Measurements from ENCODE around the gene SCAPER.
"Not testable (repeated sequence)": the region's sequence is repeated elsewhere in the genome, so short reads cannot be mapped to it uniquely, and the experiment has no call there.

Gene SCAPER

DNA sequence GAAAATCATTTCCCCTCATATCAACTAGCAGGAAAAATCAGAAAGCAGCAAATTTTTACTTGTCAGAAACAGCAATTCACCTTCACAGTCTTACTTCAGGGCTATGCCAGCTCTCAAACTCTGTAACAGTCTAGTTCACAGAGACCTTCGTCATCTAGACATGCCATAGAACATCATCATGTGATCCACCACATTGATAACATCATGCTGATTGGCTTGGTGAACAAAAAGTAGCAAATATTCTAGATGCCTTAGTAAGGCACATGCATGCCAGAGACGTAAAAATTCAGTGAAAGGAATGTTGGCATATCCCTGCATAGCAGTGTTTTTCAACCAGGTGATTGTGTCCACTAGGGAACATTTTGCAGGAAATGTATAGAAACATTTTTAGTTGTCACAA, 8.6 kb upstream of the SCAPER start:
- FAIRE-seq = no peak
- DNase-seq (ENCODE audit: low spot score) = no peak

DNA sequence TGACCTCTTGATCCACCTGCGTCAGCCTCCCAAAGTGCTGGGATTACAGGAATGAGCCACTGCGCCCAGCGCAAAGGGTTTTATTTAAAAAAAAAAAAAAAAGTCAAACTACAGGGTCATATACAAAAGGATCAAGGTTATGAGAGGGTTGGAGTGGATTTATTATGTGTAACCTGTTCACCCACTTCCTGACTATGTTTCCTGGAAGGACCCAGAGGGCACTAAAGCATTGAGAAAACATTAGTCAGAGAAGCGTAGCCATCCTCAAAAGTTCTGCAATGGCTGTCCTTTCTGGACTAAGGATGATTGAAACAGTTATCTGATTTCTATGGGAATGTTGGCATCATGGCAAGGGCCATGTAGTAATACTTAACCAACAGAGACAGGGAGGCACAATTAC, 7.3 kb upstream of the SCAPER start:
- no peak for FAIRE-seq
- DNase-seq (ENCODE audit: low spot score) = no peak

DNA sequence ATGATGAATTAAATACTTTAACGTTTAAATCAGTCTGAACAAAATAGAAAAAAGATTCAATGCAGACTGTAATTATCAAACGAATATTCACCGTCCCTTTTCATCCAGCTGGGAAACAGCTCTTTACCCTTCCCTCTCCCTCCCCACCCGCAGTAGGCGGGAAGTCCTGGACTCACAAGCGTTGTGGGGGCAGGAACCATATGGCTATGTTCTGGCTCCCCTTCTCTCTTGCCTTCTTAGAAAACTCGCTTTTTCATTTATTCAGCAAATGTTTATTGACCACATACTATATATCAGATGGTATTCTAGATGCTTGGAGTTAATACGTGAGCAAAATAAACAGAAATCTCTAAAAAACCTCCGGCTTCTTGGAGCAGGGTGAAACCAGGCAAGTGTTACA, 715 bp upstream of the SCAPER start:
- no peak for FAIRE-seq
- DNase-seq (ENCODE audit: low spot score) = no peak

DNA sequence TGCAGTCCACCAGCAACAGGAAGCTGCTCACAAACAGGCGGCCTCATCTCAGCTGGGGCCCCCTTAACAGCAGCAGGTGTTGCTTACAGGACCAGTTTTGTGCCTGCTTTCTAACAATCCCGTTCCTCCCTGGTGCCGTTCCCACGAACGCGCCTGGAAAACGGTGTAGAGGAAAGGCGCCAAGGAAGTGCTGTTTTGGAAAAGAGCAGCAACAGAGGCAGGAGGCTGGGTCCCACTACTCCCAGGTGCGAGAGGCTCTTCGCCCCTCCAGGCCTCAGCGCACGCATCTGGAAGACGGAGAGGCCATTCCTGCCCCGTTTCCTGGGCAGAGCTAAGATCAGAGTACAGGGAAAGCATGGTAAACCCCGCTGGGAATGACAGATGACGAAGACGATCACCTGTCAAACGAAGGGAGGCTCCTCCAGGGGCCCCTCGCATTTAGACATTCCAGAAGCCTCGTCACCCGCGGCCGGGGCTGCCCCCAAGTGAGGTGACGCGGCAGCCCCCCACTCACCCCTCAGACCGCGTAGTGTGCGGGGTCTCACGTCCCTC, 603 bp downstream of the SCAPER start:
- FAIRE-seq (no peak), DNase-seq (ENCODE audit: low spot score) (no peak)

DNA sequence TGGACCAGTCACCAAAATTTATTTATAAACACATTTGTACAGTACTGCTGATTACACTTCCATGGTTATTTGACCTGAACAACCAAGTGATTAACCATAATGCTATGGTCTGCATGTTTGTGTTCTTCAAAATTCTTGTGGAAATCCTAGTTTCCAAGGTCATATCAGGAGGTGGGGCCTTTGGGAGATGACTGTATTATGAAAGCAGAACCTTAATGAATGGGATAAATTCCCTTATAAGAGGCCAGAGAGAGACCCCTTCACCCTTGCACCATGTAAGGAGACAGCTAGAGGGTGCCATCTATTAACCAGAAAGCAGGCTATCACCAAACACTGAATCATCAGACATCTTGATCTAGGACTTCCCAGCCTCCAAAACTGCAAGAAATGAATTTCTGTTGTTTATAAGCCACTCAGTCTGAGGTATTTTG, 1.9 kb downstream of the SCAPER start:
- FAIRE-seq (no peak), DNase-seq (ENCODE audit: low spot score) (no peak)

DNA sequence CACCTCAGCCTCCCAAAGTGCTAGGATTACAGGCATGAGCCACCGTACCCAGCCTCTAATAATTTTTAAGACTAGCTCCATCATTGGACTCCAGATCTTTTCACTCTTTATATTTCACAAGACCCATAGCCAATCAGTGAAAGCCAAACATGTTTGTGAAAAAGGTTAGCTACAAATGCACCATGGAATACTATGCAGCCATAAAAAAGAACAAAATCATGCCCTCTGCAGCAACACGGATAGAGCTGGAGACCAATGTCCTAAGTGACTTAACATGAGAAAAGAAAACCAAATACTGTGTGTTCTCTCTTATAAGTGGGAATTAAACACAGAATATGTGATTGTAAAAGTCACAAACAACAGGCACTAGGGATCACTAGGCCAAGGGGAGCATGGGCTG, 3.2 kb downstream of the SCAPER start:
- FAIRE-seq = no peak
- DNase-seq (ENCODE audit: low spot score) = no peak

DNA sequence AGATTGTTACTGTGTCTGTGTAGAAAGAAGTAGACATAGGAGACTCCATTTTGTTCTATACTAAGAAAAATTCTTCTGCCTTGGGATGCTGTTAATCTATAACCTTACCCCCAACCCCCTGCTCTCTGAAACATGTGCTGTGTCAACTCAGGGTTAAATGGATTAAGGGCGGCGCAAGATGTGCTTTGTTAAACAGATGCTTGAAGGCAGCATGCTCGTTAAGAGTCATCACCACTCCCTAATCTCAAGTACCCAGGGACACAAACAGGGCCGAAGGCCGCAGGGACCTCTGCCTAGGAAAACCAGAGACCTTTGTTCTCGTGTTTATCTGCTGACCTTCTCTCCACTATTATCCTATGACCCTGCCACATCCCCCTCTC, 5.2 kb downstream of the SCAPER start:
- not testable (repeated sequence) for FAIRE-seq; DNase-seq (ENCODE audit: low spot score)

DNA sequence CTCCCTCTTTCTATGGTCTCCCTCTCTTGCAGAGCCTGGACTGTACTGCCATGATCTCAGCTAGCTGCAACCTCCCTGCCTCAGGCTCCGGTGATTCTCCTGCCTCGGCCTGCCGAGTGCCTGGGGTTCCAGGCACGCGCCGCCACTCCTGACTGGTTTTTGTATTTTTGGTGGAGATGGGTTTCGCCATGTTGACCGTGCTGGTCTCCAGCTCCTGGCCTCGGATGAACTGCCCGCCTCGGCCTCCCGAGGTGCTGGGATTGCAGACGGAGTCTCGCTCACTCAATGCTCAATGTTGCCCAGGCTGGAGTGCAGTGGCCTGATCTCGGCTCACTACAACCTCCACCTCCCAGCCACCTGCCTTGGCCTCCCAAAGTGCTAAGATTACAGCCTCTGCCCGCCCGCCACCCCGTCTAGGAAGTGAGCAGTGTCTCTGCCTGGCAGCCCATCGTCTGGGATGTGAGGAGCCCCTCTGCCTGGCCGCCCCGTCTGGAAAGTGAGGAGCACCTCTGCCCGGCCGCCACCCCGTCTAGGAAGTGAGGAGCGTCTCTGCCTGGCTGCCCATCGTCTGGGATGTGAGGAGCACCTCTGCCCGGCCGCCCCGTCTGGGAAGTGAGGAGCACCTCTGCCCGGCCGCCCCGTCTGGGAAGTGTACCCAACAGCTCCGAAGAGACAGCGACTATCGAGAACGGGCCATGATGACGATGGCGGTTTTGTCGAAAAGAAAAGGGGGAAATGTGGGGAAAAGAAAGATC, 5.8 kb downstream of the SCAPER start:
- not testable (repeated sequence) for DNase-seq (ENCODE audit: low spot score); FAIRE-seq

DNA sequence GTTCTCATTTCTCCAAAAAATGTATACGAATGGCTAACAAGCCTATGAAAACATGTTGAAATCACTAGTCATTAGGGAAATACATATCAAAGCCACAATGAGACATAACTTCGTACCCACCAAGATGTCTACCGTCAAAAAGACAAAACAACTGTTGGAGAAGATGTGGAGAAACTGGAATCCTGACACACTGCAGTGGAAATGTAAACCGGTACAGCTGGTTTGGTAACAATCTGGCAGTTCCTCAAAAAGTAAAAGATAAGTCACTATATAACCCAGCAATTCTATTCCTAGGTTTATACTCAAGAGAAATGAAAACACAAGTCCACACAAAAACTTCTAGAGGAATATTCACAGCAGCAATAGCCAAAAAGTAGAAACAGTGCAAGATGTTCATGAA, 7.0 kb downstream of the SCAPER start:
- FAIRE-seq = no peak

DNA sequence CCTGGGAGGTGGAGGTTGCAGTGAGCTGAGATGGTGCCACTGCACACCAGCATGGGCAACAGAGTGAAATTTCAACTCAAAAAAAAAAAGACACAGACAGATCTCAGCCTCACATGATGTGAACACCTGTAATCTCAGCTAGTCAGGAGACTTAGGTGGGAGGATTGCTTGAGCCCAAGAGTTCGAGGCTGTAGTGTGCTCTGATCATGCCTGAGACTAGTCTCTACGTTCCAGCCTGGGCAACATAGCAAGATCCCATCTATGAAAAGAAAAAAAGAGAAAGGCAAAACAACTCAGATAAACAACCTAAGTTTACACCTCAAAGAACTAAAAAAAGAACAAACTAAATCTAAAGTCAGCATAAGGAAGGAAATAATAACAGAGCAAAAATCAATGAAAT, 11.0 kb downstream of the SCAPER start:
- FAIRE-seq = no peak

More for the DNA sequence above, 7.0 kb downstream of the SCAPER start:
- no peak for DNase-seq (ENCODE audit: low spot score)

DNA sequence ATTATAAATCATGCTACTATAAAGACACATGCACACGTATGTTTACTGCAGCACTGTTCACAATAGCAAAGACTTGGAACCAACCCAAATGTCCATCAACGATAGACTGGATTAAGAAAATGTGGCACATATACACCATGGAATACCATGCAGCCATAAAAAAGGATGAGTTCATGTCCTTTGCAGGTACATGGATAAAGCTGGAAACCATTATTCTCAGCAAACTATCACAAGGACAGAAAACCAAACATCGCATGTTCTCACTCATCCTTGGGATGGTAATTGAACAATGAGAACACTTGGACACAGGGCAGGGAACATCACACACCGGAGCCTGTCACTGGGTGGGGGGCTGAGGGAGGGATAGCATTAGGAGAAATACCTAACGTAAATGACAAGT, 12.3 kb downstream of the SCAPER start:
- FAIRE-seq = not testable (repeated sequence)

More for the DNA sequence above, 11.0 kb downstream of the SCAPER start:
- DNase-seq (ENCODE audit: low spot score) = no peak

DNA sequence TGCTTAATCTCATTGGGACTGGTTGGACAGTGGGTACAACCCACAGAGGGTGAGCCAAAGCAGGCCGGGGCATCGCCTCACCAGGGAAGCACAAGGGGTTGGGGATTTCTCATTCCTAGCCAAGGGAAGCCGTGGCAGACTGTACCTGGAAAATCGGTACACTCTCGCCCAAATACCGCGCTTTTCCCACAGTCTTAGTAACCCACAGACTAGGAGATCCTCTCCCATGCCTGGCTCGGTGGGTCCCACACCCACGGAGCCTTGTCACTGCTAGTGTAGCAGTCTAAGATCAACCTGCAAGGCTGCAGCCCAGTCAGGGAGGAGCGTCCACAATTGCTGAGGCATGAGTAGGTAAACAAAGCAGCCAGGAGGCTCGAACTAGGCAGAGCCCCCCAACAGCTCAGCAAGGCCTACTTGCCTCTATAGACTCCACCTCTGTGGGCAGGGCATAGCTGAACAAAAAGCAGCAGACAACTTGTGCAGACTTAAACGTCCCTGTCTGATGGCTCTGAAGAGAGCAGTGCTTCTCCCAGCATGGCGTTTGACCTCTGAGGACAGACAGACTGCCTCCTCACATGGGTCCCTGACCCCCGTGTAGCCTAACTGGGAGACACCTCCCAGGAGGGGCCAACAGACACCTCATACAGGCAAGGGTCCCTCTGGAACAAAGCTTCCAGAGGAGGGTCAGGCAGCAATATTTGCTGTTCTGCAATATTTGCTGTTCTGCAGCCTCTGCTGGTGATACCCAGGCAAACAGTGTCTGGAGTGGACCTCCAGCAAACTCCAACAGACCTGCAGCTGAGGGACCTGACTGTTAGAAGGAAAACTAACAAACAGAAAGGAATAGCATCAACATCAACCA, 17.6 kb downstream of the SCAPER start:
- DNase-seq (ENCODE audit: low spot score); FAIRE-seq: not testable (repeated sequence)

More for the DNA sequence above, 12.3 kb downstream of the SCAPER start:
- DNase-seq (ENCODE audit: low spot score) = not testable (repeated sequence)

DNA sequence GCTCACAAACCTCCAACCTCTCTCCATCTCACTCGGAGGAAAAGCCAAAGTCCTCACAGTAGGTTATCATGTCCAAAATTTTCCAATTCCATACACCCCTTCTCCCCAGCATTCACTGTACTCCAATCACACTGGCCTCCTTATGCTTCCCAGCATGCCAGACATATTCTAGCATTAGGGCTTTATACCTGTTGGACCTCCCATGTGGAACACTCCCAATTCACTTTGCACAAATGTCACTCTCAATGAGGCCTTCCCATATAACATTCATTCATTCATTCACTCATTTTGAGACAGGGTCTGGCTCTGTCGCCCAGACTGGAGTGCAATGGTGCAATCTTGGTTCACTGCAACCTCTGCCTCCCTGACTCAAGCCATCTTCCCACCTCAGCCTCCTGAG, 19.9 kb downstream of the SCAPER start:
- no peak for DNase-seq (ENCODE audit: low spot score)
- FAIRE-seq = no peak

DNA sequence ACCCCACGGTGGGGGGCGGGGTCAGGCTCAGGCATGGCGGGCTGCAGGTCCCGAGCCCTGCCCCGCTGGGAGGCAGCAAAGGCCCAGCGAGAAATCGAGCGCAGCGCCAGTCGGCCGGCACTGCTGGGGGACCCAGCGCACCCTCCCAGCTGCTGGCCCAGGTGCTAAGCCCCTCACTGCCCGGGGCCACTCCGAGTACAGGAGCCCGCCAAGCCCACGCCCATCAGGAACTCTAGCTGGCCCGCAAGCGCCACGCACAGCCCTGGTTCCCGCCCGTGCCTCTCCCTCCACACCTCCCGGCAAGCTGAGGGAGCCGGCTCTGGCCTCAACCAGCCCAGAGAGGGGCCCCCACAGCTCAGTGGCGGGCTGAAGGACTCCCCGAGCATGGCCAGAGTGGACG, 29.2 kb downstream of the SCAPER start:
- DNase-seq (ENCODE audit: low spot score) (no peak), FAIRE-seq (no peak)

DNA sequence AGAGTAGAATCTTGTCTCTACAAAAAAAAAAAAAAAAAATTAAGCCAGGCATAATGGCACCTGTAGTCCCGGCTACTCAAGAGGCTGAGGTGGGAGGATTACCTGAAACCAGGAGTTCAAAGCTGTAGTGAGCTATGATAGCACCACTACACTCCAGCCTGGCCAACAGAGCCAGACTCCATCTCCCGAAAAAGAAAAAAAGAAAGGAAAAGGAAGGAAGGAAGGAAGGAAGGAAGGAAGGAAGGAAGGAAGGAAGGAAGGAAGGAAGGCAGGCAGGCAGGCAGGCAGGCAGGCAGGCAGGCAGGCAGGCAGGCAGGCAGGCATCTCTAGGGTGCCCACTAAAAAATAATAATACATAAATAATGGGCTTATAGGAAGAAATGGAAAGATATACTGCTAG, 32.1 kb downstream of the SCAPER start:
- FAIRE-seq; DNase-seq (ENCODE audit: low spot score): not testable (repeated sequence)

DNA sequence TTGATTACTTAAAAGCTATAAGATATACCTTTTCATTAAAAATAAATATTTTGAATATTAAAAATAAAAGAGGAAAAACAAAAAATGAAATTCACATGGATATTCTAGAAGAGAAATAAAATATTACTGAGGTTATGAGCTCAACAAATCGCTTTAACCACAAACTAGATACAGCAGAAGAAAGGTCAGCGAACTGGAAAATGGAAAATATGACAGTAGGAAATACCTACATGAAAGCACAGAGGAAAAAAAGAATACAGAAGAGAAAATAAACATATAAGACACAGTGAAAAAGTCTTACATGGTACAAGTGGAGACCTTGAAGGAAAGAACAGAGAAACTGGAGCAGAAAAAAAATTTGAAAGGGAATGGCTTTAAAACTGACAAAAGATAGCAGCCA, 33.2 kb downstream of the SCAPER start:
- no peak for DNase-seq (ENCODE audit: low spot score)
- FAIRE-seq = peak; percentile 43

DNA sequence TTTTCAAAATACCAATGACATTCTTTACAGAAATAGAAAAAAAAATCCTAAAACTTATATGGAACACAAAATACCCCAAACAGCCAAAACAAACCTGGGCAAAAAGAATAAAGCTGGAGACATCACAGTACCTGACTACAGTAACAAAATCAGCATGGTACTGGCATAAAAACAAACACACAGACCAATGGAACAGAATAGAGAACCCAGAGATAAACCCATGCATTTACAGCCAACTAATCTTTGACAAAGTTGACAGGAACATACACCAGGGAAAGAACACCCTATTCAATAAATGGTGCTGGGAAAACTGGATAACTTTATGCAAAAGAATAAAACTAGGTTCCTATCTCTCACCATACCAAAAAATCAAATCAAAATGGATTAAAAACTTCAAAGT, 36.4 kb downstream of the SCAPER start:
- DNase-seq (ENCODE audit: low spot score) (no peak), FAIRE-seq (no peak)

DNA sequence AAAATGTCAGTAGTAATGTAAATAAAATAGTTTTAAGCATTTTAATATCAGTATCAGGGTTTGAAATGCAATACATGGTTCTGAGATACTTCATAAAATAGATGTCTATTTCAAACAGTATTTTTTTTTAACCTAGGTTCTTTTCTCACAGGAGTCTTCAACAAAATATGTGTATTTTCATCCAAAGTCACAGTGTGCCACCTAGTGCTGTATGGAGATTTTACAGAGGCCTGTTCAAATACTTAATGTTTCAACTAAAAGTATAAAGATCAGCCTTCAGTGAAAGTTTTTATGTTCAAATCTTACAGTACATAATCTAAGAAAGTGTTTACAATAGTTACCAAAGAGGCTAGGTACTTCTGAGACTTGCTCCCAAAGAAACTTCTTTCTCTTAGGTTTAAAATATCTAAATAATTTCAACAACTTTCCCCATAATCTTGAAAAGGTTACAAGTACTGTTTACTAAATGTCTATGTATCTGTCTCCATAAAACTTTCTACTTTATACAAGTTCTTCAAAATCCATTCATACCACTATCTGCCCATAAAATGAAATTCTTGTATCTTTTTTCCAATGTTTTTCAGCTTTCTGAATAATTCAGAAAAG, 38.3 kb downstream of the SCAPER start:
- DNase-seq (ENCODE audit: low spot score) = no peak
- no peak for FAIRE-seq

DNA sequence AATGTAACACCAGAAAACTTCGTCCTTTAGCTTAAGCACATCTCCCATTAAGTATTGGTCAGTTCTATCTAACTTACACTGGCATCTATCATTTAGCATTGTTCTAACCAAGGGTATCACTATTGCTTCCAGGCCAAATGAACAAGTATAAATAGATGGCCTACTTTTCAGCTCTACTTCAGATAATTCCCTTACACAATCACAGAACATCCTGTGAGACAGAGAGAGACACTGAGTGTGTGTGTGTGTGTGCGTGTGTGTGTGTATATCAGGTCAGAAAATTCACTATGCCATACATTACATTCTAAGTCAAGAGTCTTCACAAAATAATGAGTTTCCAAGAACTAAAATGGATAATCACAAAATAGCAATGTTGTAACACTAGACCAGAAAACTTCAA, 39.1 kb downstream of the SCAPER start:
- DNase-seq (ENCODE audit: low spot score) (no peak), FAIRE-seq (no peak)

DNA sequence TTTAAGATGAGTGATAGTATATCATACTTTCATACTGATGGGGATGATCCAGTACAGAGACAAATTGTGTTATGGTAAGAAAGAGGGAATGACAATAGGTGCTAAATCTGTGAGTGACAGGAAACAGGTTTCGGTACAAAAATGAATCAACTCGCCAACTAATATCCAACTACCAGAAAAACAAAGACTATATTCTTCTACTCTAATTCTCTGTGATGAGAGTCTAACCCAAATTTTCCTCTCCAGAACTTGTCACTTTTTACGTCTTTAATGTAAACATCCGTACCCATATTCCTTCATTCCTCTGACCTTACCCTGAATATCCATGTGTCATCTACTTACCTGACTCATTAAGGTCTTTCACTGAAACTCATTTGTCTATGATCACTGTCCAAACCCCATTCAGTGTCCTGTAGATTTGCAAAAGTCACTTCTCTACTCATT, 39.6 kb downstream of the SCAPER start:
- no peak for FAIRE-seq
- no peak for DNase-seq (ENCODE audit: low spot score)

DNA sequence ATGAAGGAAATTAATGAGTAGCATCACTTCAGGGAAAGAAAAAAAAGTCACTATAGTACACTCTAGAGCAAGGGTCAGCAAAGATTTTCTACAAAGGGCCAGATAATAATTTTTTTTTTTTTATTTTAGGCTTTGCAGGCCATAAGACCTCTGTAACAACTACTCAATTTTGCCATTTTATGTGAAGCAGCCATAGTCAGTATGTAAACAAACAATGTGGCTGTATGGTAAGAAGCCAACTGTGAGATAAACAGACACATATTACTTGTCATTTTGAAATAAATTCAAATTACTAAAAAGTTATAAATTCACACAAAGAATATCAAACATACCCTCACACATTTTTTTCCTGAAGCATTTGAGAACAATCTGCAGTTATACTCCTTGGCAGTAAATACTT, 40.6 kb downstream of the SCAPER start:
- FAIRE-seq (no peak), DNase-seq (ENCODE audit: low spot score) (no peak)

DNA sequence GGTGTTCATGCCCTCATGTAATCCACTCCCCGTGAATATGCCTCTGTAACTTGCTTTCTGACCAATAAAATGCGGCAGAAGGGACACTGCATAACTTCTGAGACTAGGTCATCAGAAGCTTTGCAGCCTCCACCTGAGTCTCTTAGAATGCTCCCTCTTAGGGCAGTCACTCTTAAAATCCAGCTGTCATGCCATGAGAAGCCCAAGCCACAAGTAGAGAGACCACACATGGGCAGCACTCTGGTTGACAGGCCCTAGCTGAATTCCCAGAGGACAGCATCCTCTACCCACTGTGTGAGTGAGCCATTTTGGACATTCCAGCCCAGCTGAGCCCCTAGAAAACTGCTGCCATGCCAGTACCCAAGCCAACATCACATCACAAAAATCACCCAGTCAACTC, 41.4 kb downstream of the SCAPER start:
- no peak for DNase-seq (ENCODE audit: low spot score)
- no peak for FAIRE-seq

Data from RCC 7860 (cell line).